H1 (cell line): Measurements from ENCODE around the gene CCDC92B. TPM values are rescaled to one million over a fixed set of nuclear protein-coding genes. Genes with fewer than 3 reads are reported as not detected.

Experiments used
- CTCF ChIA-PET: fragments of 300-600 bp; sonication (Branson Sonifier 250); formaldehyde crosslinking; loops from one replicate; lab custom pipeline; 2021; ENCODE audit not compliant: partially characterized antibody; lab: Charles Lee
- POLR2A ChIA-PET: fragments of 300-600 bp; sonication (Branson Sonifier 250); formaldehyde crosslinking; loops from one replicate; lab custom pipeline; 2021; ENCODE audit warnings: inconsistent platforms; ENCODE audit not compliant: partially characterized antibody; lab: Charles Lee
- DNase-seq, 2 experiments: peaks; one replicate each; pipeline versions ENCODE4 v3.0.0 to v3.0.0-alpha.2; 2010 to 2022; ENCODE audit warnings: low spot score in 2 of 2, low read depth in 1 of 2, mixed read lengths in 1 of 2
- FAIRE-seq: peaks from 2 replicates; lab custom pipeline; 2011; peaks lifted over from hg19 to GRCh38; lab: Jason Lieb, UNC
- H2AFZ ChIP-seq: 2 replicates; pipeline ENCODE4 v1.8.1; 2012; ENCODE audit warnings: low read length, inconsistent platforms
- H2AK5ac ChIP-seq: 2 replicates; pipeline ENCODE4 v1.6.1; 2013; ENCODE audit warnings: low read depth, low read length
- H2BK120ac ChIP-seq: replicated peaks from 2 replicates; pipeline ENCODE3; 2013; ENCODE audit warnings: low read depth, low read length, inconsistent platforms
- H2BK12ac ChIP-seq: 2 replicates; pipeline ENCODE4 v1.6.1; 2013; ENCODE audit warnings: low read depth, low read length
- H2BK15ac ChIP-seq: 2 replicates; pipeline ENCODE4 v1.6.1; 2013; ENCODE audit warnings: low read length
- H2BK20ac ChIP-seq: 2 replicates; pipeline ENCODE4 v1.6.1; 2013; ENCODE audit warnings: low read length
- H2BK5ac ChIP-seq: 2 replicates; pipeline ENCODE4 v1.6.1; 2013; ENCODE audit warnings: low read depth, low read length
- H3K14ac ChIP-seq: 2 replicates; pipeline ENCODE4 v1.6.1; 2013; ENCODE audit warnings: inconsistent platforms; ENCODE audit not compliant: insufficient read length
- H3K18ac ChIP-seq: 2 replicates; pipeline ENCODE4 v1.6.1; 2013; ENCODE audit warnings: low read length; ENCODE audit errors: extremely low read depth
- H3K23ac ChIP-seq: 2 replicates; pipeline ENCODE4 v1.6.1; 2013; ENCODE audit warnings: inconsistent platforms; ENCODE audit not compliant: insufficient read length
- H3K23me2 ChIP-seq: 2 replicates; pipeline ENCODE4 v1.6.1; 2013; ENCODE audit warnings: low read depth, low read length
- H3K27ac ChIP-seq: 2 replicates; pipeline ENCODE4 v1.6.1; 2011; ENCODE audit warnings: low read depth, low read length, inconsistent platforms
- H3K27me3 ChIP-seq, 4 experiments: replicated peaks in 1 of 4; 1 replicate in 1 of 4; 2 replicates in 3 of 4; pipeline versions ENCODE4 v1.6.1 to v1.8.1; 2011 to 2013; ENCODE audit warnings: low read length in 3 of 4, mild to moderate bottlenecking in 3 of 4, inconsistent platforms in 2 of 4, mixed read lengths in 2 of 4, moderate library complexity in 1 of 4; ENCODE audit not compliant: control insufficient read depth in 3 of 4, insufficient read depth in 3 of 4; ENCODE audit errors: extremely low read depth in 1 of 4
- H3K36me3 ChIP-seq, 4 experiments: 2 replicates each; pipeline versions ENCODE4 v1.6.1 to v1.8.1; 2011 to 2013; ENCODE audit warnings: mild to moderate bottlenecking in 4 of 4, low read length in 3 of 4, moderate library complexity in 2 of 4, control low read depth in 1 of 4, inconsistent platforms in 1 of 4; ENCODE audit not compliant: insufficient read depth in 4 of 4, control insufficient read depth in 2 of 4
- H3K4ac ChIP-seq: replicated peaks from 2 replicates; pipeline ENCODE3; 2013; ENCODE audit warnings: low read length, low read depth, mixed read lengths, inconsistent platforms; ENCODE audit not compliant: insufficient read length
- H3K4me1 ChIP-seq, 4 experiments: replicated peaks in 1 of 4; 1 replicate in 1 of 4; 2 replicates in 3 of 4; pipeline versions ENCODE4 v1.6.1 to v1.8.1; 2011 to 2013; ENCODE audit warnings: low read length in 3 of 4, inconsistent platforms in 2 of 4, mixed read lengths in 1 of 4; ENCODE audit not compliant: insufficient read depth in 4 of 4, control insufficient read depth in 3 of 4
- H3K4me2 ChIP-seq, 2 experiments: 2 replicates each; pipeline versions ENCODE4 v1.6.1 to v1.8.1; 2011 to 2013; ENCODE audit warnings: low read depth in 2 of 2, low read length in 2 of 2, control low read depth in 1 of 2, inconsistent platforms in 1 of 2, mild to moderate bottlenecking in 1 of 2; ENCODE audit not compliant: insufficient read depth in 1 of 2
- H3K4me3 ChIP-seq, 4 experiments: fragments of 200-600, 300-600 bp in 1 of 4; sonication (generic), shearing (Covaris generic), sonication (Bioruptor Twin) in 1 of 4; 2 replicates each; pipeline versions ENCODE4 v1.5.1 to v1.8.1; 2011 to 2016; ENCODE audit warnings: low read length in 4 of 4, low read depth in 3 of 4, control low read depth in 2 of 4, inconsistent platforms in 2 of 4, mild to moderate bottlenecking in 2 of 4, mixed read lengths in 1 of 4, moderate library complexity in 1 of 4; ENCODE audit not compliant: insufficient read depth in 2 of 4; ENCODE audit errors: extremely low read depth in 1 of 4
- H3K56ac ChIP-seq: replicated peaks from 2 replicates; pipeline ENCODE3; 2013; ENCODE audit warnings: low read depth, mild to moderate bottlenecking, mixed read lengths, low read length, inconsistent platforms; ENCODE audit not compliant: insufficient read length
- H3K79me1 ChIP-seq: 2 replicates; pipeline ENCODE4 v1.6.1; 2013; ENCODE audit warnings: low read depth, low read length, control low read depth
- H3K79me2 ChIP-seq, 2 experiments: 2 replicates each; pipeline versions ENCODE4 v1.6.1 to v1.8.1; 2012 to 2013; ENCODE audit warnings: low read length in 2 of 2, mild to moderate bottlenecking in 2 of 2, inconsistent platforms in 1 of 2; ENCODE audit not compliant: insufficient read depth in 2 of 2, control insufficient read depth in 1 of 2
- H3K9ac ChIP-seq, 4 experiments: replicated peaks in 1 of 4; 1 replicate in 1 of 4; 2 replicates in 3 of 4; pipeline versions ENCODE4 v1.6.1 to v1.8.1; 2011 to 2013; ENCODE audit warnings: low read depth in 3 of 4, low read length in 3 of 4, control low read depth in 2 of 4, mild to moderate bottlenecking in 2 of 4, moderate library complexity in 2 of 4, inconsistent platforms in 1 of 4; ENCODE audit errors: extremely low read depth in 1 of 4
- H3K9me3 ChIP-seq, 2 experiments: 2 replicates each; pipeline versions ENCODE4 v1.6.1 to v1.8.1; 2012 to 2013; ENCODE audit warnings: mild to moderate bottlenecking in 2 of 2, moderate library complexity in 2 of 2, control low read depth in 1 of 2, inconsistent platforms in 1 of 2, low read depth in 1 of 2, low read length in 1 of 2, mixed read lengths in 1 of 2; ENCODE audit not compliant: insufficient read depth in 2 of 2
- H4K20me1 ChIP-seq, 2 experiments: replicated peaks in 1 of 2; 2 replicates each; pipeline versions ENCODE3 to v1.8.1; 2011 to 2013; ENCODE audit warnings: inconsistent platforms in 2 of 2, low read length in 2 of 2, mild to moderate bottlenecking in 1 of 2; ENCODE audit not compliant: insufficient read depth in 2 of 2, control insufficient read depth in 1 of 2
- H4K5ac ChIP-seq: 2 replicates; pipeline ENCODE4 v1.6.1; 2013; ENCODE audit warnings: low read length, low read depth, mixed read lengths, inconsistent platforms; ENCODE audit not compliant: insufficient read length
- H4K8ac ChIP-seq: 2 replicates; pipeline ENCODE4 v1.8.0; 2013; ENCODE audit warnings: mild to moderate bottlenecking, moderate library complexity, low read length, inconsistent platforms; ENCODE audit not compliant: insufficient read depth; ENCODE audit errors: extremely low read depth
- H4K91ac ChIP-seq: replicated peaks from 2 replicates; pipeline ENCODE3; 2013; ENCODE audit warnings: low read length, mixed read lengths, inconsistent platforms; ENCODE audit not compliant: insufficient read length
- ASH2L ChIP-seq: fragments of 200-600, 300-600 bp; sonication (generic); IDR thresholded peaks from one replicate; pipeline ENCODE4 v1.7.1; 2017; ENCODE audit warnings: low read length
- BCL11A ChIP-seq, 2 experiments: IDR thresholded peaks; one replicate each; pipeline ENCODE4 v1.6.1; 2011; ENCODE audit warnings: low read depth in 2 of 2, low read length in 2 of 2, mild to moderate bottlenecking in 2 of 2
- BRCA1 ChIP-seq: IDR thresholded peaks from 2 replicates; pipeline ENCODE4 v1.6.1; 2012; ENCODE audit warnings: low read depth, low read length, improper control_type of control experiment
- EGR1 ChIP-seq: IDR thresholded peaks from 2 replicates; pipeline ENCODE4 v1.6.1; 2011; ENCODE audit warnings: low read depth, low read length, borderline replicate concordance
- EP300 ChIP-seq, 2 experiments: IDR thresholded peaks; 1 replicate in 1 of 2; 2 replicates in 1 of 2; pipeline ENCODE4 v1.6.1; 2011 to 2012; ENCODE audit warnings: low read depth in 2 of 2, low read length in 2 of 2, mild to moderate bottlenecking in 2 of 2, borderline replicate concordance in 1 of 2, inconsistent platforms in 1 of 2, moderate library complexity in 1 of 2
- KDM1A ChIP-seq: fragments of 200-600, 300-600 bp; sonication (generic); IDR thresholded peaks from 2 replicates; pipeline ENCODE4 v1.7.1; 2016; ENCODE audit warnings: mild to moderate bottlenecking, low read length, borderline replicate concordance
- NRF1 ChIP-seq: IDR thresholded peaks from 2 replicates; pipeline ENCODE4 v1.6.1; 2011; ENCODE audit warnings: mild to moderate bottlenecking, low read depth, low read length, improper control_type of control experiment
- POLR2A ChIP-seq, 2 experiments: IDR thresholded peaks; 1 replicate in 1 of 2; 2 replicates in 1 of 2; pipeline ENCODE4 v1.6.1; 2011; ENCODE audit warnings: low read depth in 2 of 2, low read length in 2 of 2, mild to moderate bottlenecking in 2 of 2; ENCODE audit errors: control extremely low read depth in 1 of 2
- RNF2 ChIP-seq: fragments of 200-900, 300-1000 bp; sonication (generic); IDR thresholded peaks from 2 replicates; pipeline ENCODE4 v1.7.1; 2016; ENCODE audit warnings: borderline replicate concordance, low read depth, mild to moderate bottlenecking, antibody characterized with exemption, low read length; ENCODE audit not compliant: poor library complexity, severe bottlenecking; ENCODE audit errors: missing control alignments
- RXRA ChIP-seq: IDR thresholded peaks from 2 replicates; pipeline ENCODE4 v1.6.1; 2011; ENCODE audit warnings: low read depth, mild to moderate bottlenecking, low read length, moderate library complexity; ENCODE audit not compliant: insufficient read depth
- SIN3A ChIP-seq, 2 experiments: IDR thresholded peaks in 1 of 2; conservative IDR thresholded peaks in 1 of 2; 2 replicates each; pipeline ENCODE4 v1.6.1; 2011 to 2012; ENCODE audit warnings: low read length in 2 of 2, improper control_type of control experiment in 1 of 2, low read depth in 1 of 2, mild to moderate bottlenecking in 1 of 2
- TCF12 ChIP-seq: IDR thresholded peaks from 2 replicates; pipeline ENCODE4 v1.6.1; 2011; ENCODE audit warnings: low read depth, mild to moderate bottlenecking, low read length
- TEAD4 ChIP-seq: IDR thresholded peaks from 2 replicates; pipeline ENCODE4 v1.6.1; 2012; ENCODE audit warnings: low read depth, low read length, inconsistent platforms, mixed read lengths
- WGBS, 2 experiments: shearing (Covaris generic) in 1 of 2; methylation state at CpG; one replicate each; pipeline versions ENCODE4 v1.1.6 to v1.1.7; 2013 to 2015; ENCODE audit warnings: low lambda C conversion rate in 2 of 2, mixed read lengths in 2 of 2, inconsistent platforms in 1 of 2, low coverage in 1 of 2, missing lambda C conversion rate in 1 of 2; ENCODE audit not compliant: insufficient replicate concordance in 2 of 2, insufficient coverage in 1 of 2, insufficient read length in 1 of 2; ENCODE audit errors: extremely low coverage in 1 of 2, missing lambda C conversion rate in 1 of 2; 5-methylcytosine and 5-hydroxymethylcytosine counted together
- polyA plus RNA-seq, 7 experiments: library from polyadenylated mRNA; depleted of rRNA in 3 of 7; stranded (reverse) in 5 of 7; unstranded in 2 of 7; fragments of >200 nt in 5 of 7; fragments of 200-250 nt in 2 of 7; gene quantifications; 1 replicate in 5 of 7; 2 replicates in 1 of 7; 4 replicates in 1 of 7; pipeline versions ENCODE4 v1.2.1 to v1.2.3, GENCODE V29; 2011 to 2013; ENCODE audit warnings: missing spikeins in 2 of 7, mixed read lengths in 2 of 7
- total RNA-seq: library from RNA; stranded (reverse); fragmentation: NEBNext Ultra II Directional; extraction: Animal tissue kit (Norgen Biotek cat#: 25700); gene quantifications from 2 replicates; pipeline ENCODE4 v1.2.1, GENCODE V29; 2021

CCDC92B gene
- total and polyA plus RNA-seq, 2 of the 8 experiments (the other 6 are each of a cell fraction or from before 2014, with no cell fraction given) = 5.5 to 12.1 TPM

DNA sequence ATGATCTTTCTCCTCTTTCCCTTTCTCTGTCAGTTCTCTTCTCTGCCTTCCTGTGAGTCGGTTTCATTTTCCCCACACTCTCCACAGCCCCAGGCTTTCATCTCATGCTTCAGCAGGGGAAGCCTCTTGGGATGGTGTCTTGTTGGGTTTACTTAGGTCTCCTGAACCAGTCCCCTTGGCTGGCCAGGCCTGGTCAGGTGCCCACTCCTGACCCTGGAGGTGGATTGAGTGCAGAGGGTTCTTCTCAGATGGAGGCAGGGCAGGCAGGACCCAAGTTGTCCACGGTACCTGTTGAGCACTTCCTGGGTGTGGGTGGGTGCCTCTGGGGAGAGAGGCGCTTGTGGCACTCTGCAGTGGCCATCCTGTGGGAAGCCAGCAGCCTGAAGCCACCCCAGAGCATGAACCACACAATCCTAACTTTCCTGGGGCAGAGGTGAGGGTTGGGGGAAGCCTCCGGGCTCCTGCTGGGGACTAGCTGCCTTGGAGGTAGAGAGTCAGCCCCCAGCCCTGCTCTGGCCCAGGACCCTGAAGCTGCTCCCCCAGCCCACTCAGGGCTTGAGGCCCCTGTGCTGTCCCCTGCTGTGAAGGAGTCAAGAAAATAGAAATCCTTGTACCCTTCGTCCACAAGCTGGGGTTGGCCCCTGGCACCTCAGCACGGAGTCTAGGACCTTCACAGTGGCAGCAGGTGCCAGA lies 44.8 kb upstream of the CCDC92B start:
- Histone ChIP-seq H3K56ac (no peak overlapping the region), H2AK5ac (no peak overlapping the region), H3K79me2 (no peaks in the 10 kb centered on the region), H3K23me2 (no peaks in the 10 kb centered on the region), H3K4me2 (no peak overlapping the region), H4K91ac (no peak overlapping the region), H3K27ac (no peak overlapping the region; the same call in 1 of the 2 replicates), H3K79me1 (no peaks in the 10 kb centered on the region; the same call in 1 of the 2 replicates), H2BK120ac (no peak overlapping the region), H3K23ac (no peak overlapping the region), H3K9ac (no peak overlapping the region), H2AFZ (no peak overlapping the region), H4K8ac (no peak overlapping the region; the same call in 1 of the 2 replicates), H3K36me3 (no peaks in the 10 kb centered on the region), H3K4me1 (peaks cover 0 to 8% (median 4%) of the 10 kb centered on the region in 4 experiments; a peak in 4 of 7 replicates), H3K14ac (no peak overlapping the region), H3K4ac (no peak overlapping the region), H2BK20ac (no peak overlapping the region), H2BK15ac (no peak overlapping the region), H2BK5ac (no peak overlapping the region), H4K5ac (no peak overlapping the region), H3K9me3 (no peaks in the 10 kb centered on the region), H4K20me1 (peaks cover 0 to 13% of the 10 kb centered on the region in 2 experiments), H3K18ac (no peak overlapping the region), H3K27me3 (no peaks in the 10 kb centered on the region), H2BK12ac (no peak overlapping the region), H3K4me3 (no peak overlapping the region)
- POLR2A ChIA-PET = interaction anchor here (1.1 kb wide), 1 partner anchor 13 kb away, joined by 3 read pairs; no protein-coding TSS in a partner anchor
- FAIRE-seq = no peak
- no peak for DNase-seq
- 92% methylated on average over 6 of the region's 6 CpGs; no CpG with 5 or more reads in 1 of the 2 experiments for WGBS, 2 experiments
- CTCF ChIA-PET = interaction anchor here (1.3 kb wide), 1 partner anchor 20 kb away, joined by 3 read pairs; no protein-coding TSS in a partner anchor
- no peak for TF ChIP-seq TCF12
- no peak for TF ChIP-seq KDM1A
- no peak for TF ChIP-seq RXRA
- no peak for TF ChIP-seq BRCA1
- TF ChIP-seq POLR2A (IDR thresholded peaks at IDR 0.05; ENCODE audit: control extremely low read depth in 1 of 2, low read depth in 2 of 2, low read length in 2 of 2) = no peak
- no peak for TF ChIP-seq EP300 (IDR thresholded peaks at IDR 0.05; ENCODE audit: borderline replicate concordance in 1 of 2, low read depth in 2 of 2, low read length in 2 of 2)
- no peak for TF ChIP-seq ASH2L
- no peak for TF ChIP-seq SIN3A (conservative IDR thresholded peaks at IDR 0.05 in 1 of 2, IDR thresholded peaks at IDR 0.05 in 1 of 2; ENCODE audit: low read depth in 1 of 2, low read length in 2 of 2)
- no peak for TF ChIP-seq RNF2
- no peak for TF ChIP-seq NRF1
- TF ChIP-seq EGR1 = no peak
- TF ChIP-seq TEAD4 = no peak
- TF ChIP-seq BCL11A (IDR thresholded peaks at IDR 0.05; ENCODE audit: low read depth in 2 of 2, low read length in 2 of 2) = no peak
